NCI-H748 treated with DMSO at 0.1 percent for 48 hours (cell line): ENCODE data around the gene RAB4A.

Source experiments
- DNase-seq: peaks from one replicate; lab custom pipeline; 2025; lab: John Stamatoyannopoulos, UW

The RAB4A gene

GRCh38 chr1:229339086-229339485 lies 68.2 kb downstream of the RAB4A start:
- no peak for DNase-seq

DNA sequence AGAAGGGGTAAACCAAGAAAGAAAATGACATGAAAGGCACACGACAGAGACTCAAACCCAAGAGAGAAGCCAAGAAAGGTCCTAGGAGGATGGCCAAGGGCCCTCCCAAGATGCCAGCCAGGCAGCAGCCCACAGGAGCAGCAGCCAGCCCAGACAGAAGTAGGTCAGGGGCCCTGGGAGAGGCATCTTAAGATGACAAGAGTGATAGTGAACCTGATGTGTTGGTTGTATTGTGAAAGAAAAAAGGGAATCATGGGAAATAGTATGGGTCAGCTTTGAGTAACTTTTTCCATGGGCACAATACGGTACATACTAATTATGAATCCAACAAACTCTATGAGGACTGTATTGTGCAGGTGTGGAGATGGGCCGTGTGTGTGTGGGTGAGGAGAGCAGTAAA lies 68.6 kb downstream of the RAB4A start:
- no peak for DNase-seq

DNA sequence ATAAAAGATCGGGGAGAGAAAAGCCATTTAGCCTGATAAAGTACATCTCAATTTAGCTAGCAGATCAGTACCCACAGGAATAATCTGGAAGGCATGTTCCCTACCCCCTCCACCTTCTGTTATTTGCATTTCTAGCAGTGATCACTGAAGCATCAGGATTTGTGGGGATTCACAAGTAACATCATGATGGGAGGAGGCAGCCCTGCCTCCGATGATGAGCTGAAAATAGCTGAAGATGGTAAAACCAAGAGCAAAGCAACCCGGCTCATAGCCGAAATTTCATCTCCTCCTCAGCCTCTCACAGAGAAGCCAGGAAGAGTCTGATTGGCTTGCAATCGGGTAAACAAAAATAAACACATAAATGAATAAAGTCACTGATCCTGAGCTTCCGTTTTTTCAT lies 69.6 kb downstream of the RAB4A start:
- no peak for DNase-seq

GRCh38 chr1:229341774-229342655 lies 71.1 kb downstream of the RAB4A start:
- peak; percentile 57 for DNase-seq

DNA sequence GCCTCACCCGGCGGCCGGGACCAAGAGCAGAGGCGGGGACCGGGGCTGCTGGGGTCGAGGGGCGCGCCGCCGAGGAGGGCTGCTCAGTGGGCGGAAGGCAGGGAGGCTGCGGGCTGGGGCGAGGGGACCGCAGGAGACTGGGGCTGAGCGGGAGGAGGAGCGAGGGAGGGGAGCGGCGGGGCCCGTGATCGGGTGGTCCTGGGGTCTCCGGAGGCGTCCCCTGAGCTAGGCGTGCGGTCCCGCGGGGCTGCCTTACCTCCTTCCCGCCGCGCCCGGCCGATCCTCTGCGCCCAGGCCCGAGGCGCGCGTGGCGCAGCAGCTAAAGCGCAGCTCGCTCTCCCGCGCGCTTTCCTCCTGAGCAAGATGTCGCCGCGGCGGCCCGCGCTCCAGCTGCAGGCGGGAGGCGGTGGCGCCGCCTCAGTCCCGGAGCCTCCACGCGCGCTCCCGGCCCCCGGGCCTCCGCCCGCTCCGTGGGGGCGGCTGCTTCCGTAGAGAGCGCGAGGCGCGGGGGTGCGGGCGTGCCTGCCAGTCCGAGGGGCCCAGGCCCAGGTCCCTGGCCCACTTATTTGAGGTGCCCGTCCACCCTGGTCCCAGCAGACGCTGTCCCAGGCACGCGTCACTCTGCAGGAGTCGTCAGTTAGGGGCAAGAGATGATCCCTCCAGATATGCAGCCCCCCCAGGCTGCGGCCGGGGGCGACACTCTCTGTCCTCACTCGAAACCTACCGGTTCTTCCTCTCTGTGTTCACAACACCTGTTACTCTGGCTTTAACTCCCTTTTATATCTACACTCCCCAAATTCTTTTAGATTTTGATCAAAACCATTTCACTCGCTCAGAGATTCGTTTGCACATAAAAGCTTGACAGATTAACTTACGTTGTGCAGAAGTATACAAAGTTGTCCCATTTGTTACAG lies 72.0 kb downstream of the RAB4A start, which contains the start of gene CCSAP:
CCSAP (minus strand) TSS at position 392 of the 914 bp plus-strand sequence. CDS start 582 bp downstream, outside the sequence.
- peak; percentile 57 for DNase-seq

GRCh38 chr1:229344139-229344538 lies 73.2 kb downstream of the RAB4A start:
- DNase-seq = no peak

DNA sequence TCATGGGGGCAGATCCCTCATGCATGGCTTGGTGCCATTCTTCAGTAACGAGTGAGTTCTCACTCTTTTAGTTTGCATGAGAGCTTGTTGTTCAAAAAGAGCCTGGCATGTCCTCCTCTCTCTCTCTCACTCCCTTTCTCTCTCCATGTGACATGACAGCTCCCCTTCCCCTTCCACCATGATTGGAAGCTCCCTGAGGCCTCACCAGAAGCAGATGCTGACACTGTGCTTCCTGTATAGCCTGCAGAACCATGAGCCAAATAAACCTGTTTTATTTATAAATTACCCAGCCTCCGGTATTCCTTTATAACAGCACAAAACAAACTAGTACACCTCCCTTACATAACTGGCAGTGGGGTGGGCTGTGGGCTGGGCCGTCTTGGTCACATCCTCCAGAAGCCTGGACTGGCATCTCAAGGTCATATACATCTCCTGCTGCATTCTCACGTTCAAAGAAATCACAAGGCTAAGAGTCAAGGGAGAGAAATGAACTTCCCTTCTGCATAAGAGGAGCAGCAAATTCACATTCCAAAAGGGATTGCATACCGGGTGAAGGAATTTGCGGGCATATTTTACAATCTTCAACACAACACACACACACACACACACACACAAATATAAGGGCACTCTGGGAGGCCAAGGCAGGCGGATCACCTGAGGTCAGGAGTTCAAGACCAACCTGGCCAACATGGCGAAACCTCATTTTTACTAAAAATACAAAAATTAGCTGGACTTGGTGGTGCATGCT lies 74.2 kb downstream of the RAB4A start:
- no peak for DNase-seq

DNA sequence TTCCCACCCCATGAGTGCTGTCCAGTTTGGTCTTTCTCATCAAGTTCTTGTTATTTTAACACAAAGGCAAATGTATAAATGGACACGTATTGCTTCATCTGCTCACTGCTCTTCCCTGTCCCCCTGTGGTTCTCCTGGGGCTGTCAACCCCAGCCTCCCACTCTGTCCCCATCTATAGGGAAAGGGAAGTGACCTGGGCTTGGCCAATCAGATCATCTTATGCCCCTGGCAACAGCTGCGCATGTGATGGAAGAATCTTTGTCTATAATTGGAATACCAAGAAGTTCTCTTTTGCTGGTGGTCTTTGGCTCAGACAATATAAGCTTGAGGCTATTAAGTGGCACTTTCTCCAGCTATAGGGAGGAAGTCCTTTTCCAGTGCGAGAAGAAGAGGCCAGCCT lies 76.6 kb downstream of the RAB4A start:
- DNase-seq = no peak

DNA sequence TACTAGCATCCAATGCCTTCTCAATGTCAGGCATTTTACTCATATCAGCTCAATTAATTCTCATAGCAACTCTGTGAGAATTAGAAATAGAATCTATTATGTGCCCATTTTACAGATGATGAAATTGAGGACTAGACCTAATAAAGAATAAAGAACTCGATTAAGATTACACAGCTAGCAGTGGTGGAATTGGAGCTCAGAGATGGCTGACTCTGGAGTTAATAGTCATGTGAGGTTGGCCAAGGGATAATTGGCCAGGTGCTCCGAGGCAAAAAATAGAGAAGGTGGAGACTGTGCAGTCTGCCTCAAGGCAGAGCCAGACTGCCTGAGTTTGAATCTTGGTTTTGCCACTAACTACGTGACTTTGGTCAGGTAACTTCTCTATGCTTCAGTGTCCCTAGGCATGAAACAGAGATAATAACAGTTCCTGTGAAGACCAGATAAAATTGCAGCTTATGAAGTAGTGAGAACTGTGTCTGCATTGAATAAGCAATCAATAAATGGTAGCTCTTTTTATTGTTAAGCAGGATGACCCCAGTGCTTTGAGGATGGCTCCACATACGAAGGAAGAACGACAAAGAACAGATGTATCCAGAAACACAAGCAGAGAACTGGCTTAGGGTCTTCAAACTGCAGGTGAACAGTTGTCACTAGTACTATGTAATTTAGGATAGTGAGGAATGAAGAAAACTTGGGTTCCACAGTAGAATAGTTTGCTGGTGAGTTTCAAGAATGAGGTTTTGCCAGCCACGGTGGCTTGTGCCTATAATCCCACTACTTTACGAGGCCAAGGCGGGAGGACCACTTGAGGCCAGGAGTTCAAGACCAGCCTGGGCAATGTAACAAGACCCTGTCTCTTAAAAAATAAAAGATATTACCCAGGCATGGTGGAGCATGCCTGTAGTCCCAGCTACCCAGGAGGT lies 78.8 kb downstream of the RAB4A start:
- no peak for DNase-seq

GRCh38 chr1:229352975-229353374 lies 82.1 kb downstream of the RAB4A start:
- DNase-seq = no peak

GRCh38 chr1:229354226-229354625 lies 83.3 kb downstream of the RAB4A start:
- DNase-seq = no peak
